HG03432 (cell line): ENCODE measurements around the gene MKI67.
"Not testable (repeated sequence)": the region's sequence is repeated elsewhere in the genome, so short reads cannot be mapped to it uniquely, and the experiment has no call there.

Experiments used
- ATAC-seq: cut with Tn5 transposase; IDR thresholded peaks from one replicate; pipeline ENCODE4 v1.9.1; 2021; ENCODE audit warnings: mild to moderate bottlenecking, moderate library complexity; ENCODE audit not compliant: unreplicated experiment

MKI67 gene

GRCh38 chr10:128113026-128113425, 13.2 kb downstream of the MKI67 start:
- ATAC-seq: no peak

- ATAC-seq: no peak
Observed at GRCh38 chr10:128111696-128112095, 14.5 kb downstream of the MKI67 start.

GRCh38 chr10:128110339-128110738, 15.9 kb downstream of the MKI67 start:
- no peak for ATAC-seq

- ATAC-seq: no peak
Observed at GRCh38 chr10:128109707-128110106, 16.5 kb downstream of the MKI67 start.

GRCh38 chr10:128105383-128105782, 20.8 kb downstream of the MKI67 start:
- ATAC-seq: no peak

GRCh38 chr10:128103229-128103714, 23.0 kb downstream of the MKI67 start:
- ATAC-seq: no peak

- no peak for ATAC-seq
Observed at GRCh38 chr10:128102480-128103228, 23.6 kb downstream of the MKI67 start.

GRCh38 chr10:128101901-128102300, 24.3 kb downstream of the MKI67 start:
- no peak for ATAC-seq

GRCh38 chr10:128099901-128100300, 26.3 kb downstream of the MKI67 start:
- ATAC-seq: no peak

- no peak for ATAC-seq
Observed at GRCh38 chr10:128098631-128099030, 27.6 kb downstream of the MKI67 start.

GRCh38 chr10:128097783-128098182, 28.4 kb downstream of the MKI67 start:
- no peak for ATAC-seq

- no peak for ATAC-seq
Observed at GRCh38 chr10:128096486-128097199, 29.6 kb downstream of the MKI67 start.

- ATAC-seq: no peak
Observed at GRCh38 chr10:128095753-128096469, 30.3 kb downstream of the MKI67 start.

- ATAC-seq: no peak
Observed at GRCh38 chr10:128095027-128095752, 31.0 kb downstream of the MKI67 start.

GRCh38 chr10:128094596-128094995, 31.6 kb downstream of the MKI67 start:
- ATAC-seq: not testable (repeated sequence)

GRCh38 chr10:128092454-128092853, 33.8 kb downstream of the MKI67 start:
- ATAC-seq: no peak

- ATAC-seq: no peak
Observed at GRCh38 chr10:128091636-128092210, 34.5 kb downstream of the MKI67 start.

- ATAC-seq: peak; percentile 40
Observed at GRCh38 chr10:128087884-128088709, 38.1 kb downstream of the MKI67 start.

GRCh38 chr10:128087146-128087883, 38.9 kb downstream of the MKI67 start:
- no peak for ATAC-seq
